GM19452 (cell line): Measurements from ENCODE around the gene NPSR1.
"Not testable (repeated sequence)": the region's sequence is repeated elsewhere in the genome, so short reads cannot be mapped to it uniquely, and the experiment has no call there.

Experiments used
- ATAC-seq: cut with Tn5 transposase; IDR thresholded peaks from one replicate; pipeline ENCODE4 v1.9.1; 2021; ENCODE audit not compliant: unreplicated experiment

The NPSR1 gene

DNA sequence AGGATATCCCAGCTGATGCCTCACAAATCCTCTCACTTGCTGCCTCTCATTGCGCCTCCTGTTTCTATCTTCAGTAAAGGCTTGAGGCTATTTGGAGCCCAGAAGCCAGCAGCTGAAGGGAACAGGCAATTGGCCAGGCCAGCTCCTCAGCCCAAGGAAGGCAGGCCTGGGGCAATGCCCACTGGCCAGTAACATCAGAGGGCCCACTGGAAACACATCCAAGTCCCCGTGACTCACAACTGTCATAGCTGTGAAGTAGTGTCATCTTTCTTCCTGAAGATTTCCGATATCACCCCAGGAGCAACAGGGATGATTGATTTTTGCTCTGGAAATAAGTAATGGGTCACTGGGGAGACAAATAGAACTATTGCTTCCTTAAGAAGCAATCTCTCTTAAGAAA, 209.3 kb downstream of the NPSR1 start:
- ATAC-seq = not testable (repeated sequence)

DNA sequence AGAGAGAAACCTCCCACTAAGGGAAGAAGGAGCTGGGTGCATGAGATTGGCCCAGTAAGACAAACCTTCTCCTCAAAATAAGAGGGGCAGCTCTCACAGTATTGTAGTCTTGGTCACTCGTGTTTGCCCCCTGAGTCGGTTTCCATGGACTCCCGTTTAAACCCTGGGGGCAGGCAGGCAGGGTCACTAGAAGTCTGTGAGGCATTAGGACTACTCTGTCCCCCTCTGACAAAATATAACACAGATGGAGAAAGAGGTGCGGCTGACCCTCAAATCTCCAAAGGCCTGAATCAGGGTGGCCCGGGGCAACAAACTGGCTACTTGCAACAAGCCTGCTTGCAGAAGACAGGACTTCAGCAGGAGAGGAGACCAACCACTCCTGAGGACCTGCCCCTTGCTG, 210.6 kb downstream of the NPSR1 start:
- not testable (repeated sequence) for ATAC-seq

DNA sequence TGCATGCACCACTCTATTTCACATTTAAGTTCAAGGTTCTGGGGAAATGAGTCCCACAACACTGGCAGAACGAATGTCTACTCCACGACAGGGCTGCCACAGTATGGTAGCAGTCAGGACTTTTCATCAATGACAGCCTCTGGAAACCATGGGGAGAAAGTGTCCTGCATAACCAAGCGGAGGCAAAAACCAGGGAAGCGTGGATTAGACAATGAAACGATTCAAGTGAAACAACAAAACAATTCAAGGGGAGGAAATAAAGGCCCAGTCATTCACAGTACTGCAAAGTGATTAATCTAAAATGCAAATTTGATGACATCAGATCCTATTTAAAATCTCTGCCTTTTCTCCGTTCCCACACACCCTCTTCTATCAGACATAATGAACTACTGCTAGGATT, 211.0 kb downstream of the NPSR1 start:
- ATAC-seq = no peak

DNA sequence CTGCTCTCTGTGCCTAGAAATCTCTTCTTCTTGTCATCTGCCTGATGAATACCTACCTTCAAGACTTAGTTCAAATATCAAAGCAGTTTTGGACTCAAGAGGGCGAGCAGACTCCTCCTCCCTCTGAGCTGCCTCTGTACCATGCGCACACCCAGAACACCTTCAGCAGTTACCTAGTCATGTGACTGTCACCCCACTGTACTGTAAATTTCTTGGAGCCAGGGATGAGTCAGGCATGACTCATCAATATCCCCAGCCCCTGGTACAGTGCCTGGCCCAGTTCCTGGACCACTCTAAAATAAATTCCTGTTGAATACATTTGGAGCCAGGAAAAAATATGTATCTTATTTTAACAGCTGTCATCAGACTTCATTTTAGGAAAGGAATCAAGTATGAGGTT, 212.0 kb downstream of the NPSR1 start:
- ATAC-seq = not testable (repeated sequence)

DNA sequence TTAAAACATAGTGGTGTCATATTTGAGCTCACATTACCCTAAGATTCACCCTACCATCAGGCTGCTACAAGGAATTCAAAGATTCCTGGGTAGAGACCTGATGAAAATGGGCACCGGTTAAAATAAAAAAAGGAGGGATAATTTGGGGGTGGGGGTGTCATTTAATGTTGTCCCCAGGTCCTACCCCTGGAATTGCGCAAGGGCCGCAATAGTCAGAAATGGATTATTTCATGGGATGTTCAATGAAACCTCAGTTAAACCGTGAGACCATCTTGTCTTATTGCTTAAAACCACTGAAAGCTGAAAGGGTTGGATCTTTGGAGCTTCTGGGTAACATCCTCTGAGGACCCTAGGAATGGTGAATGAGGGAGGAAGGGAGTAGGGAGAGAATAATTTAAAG, 216.3 kb downstream of the NPSR1 start:
- not testable (repeated sequence) for ATAC-seq

DNA sequence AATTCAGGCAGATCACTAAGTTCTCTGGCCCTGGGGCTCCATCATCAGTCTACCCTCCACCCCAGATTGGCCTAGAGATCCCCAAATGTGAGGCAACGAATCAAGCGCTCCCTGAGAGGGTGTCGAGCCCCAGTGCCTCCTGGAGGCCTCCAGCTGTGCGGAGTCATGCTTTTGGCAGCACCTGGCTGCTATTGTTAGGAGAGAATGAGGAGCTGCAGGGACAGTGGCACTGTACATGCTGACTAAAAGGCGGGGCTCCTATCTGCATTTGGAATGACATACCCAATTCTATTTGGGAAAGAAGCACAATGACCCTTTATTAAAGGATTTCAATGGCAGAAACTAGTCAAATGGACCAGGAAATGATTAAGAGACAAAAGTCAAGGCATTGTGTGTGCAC, 217.5 kb downstream of the NPSR1 start:
- ATAC-seq = no peak

DNA sequence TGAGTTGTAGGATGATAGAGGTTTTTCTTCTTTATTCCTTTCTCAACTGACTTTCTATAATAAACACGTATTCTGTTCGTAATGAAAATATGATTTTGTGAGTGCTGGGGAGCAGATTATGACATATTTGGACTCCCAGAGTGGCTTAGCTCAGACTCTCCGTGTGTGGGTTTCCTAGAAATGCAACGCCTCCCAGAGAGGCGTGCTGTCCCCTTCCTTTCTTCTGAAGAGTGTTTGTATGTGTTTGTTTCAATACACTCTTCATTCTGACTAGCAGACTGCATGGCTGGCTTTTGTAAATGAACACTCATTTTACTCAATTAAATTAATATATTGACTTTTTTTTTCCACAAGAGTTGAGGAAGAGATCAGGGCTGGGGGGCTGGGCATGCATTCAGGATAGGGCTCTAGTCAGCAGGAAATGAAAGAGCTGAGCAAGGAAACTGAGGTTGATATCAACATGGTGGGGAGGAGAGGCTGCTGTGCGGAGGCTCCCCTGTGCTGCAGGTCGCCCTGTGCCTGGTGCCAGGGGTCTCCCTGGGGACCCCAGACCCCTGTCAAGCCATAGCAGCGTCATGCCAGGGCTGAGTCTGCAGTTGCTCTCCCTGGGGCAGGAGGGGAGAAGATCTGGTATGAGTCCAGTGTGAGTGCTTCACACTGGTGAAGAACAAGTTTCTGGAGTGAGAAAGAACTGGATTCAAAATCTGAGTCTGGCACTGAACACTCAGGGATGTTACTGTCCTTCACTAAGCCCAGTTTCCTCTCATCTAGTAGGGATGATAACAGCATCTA, 221.1 kb downstream of the NPSR1 start:
- ATAC-seq = not testable (repeated sequence)

DNA sequence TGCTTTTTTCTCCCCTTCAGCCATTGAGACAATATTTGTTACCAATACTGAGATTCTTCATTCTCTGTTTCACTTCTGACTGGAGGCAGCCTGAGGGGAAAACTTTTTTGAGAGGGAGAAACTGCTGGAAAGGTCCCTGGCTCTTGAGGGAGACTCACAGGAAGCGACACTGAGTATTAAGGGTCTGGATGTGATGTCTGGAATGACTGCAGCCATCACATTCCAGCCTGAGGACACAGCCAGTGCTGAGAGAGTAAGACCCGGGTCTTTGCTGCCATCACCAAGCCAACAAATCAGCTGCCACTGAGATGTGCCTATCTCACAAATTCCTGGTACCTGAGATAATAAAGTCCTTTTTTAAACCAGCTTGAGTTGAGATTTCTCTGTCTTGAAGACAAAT, 221.9 kb downstream of the NPSR1 start:
- no peak for ATAC-seq

DNA sequence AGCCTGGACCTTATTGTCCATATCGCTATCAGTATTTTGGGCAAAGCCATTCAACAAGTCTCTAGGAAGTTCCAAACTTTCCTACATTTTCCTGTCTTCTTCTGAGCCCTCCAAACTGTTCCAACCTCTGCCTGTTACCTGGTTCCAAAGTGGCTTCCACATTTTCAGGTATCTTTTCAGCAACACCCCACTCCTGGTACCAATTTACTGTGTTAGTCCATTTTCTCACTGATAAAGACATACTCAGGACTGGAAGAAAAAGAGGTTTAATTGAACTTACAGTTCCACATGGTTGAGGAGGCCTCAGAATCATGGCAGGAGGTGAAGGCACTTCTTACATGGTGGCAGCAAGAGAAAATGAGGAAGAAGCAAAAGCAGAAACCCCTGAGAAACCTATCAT, 225.8 kb downstream of the NPSR1 start:
- ATAC-seq = not testable (repeated sequence)

DNA sequence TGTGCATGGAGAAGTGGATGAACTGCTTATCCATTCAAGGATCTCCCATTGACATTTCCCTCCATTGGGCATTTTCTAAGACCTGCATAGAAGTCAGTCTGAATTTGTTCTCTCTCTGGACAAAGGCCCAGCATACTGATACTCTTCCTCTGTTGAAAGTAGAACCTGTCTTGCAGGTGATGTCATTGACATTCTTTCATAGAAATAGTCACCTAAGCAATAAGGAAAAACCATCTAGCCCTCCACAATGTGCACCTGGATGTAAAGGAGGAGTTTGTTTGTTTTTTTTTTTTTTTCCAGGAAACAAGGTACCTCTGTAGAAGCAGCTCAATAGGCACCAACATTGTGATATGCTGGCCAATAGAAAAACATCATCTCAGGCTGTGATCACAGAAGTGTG, 228.8 kb downstream of the NPSR1 start:
- no peak for ATAC-seq

DNA sequence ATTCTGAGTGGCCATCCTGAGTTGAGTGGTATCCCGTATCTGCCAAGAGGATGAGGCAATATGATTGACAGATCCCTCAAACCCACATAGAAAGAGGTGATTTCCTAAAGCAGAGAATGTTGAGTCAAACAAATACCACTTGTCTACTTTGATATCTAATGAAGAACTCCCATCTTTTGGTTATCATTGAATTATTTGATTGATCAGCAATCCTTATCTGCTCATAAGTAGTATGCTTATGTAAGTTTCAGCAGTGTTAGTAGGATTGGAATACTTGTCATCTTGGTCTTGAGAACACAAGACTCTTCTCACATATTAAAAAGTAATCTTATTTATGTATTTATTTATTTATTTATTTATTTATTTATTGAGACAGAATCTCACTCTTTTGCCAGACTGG, 231.9 kb downstream of the NPSR1 start:
- ATAC-seq = no peak

DNA sequence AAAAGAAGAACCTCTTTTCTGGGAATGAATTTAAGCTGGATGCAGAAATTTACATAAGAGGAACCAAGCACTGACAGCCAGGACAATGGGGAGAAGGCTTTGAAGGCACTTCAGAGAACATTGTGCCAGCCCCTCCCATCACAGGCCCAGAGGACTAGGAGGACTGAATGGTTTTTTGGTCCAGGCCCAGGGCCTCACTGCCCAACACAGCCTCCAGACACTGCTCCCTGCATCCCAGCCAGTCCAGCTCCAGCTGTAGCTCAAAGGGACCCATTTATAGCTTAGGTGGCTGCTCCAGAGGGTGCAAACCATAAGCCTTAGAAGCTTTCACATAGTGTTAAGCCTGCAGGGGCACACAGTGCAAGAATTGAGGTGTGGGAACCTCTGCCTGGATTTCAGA, 237.2 kb downstream of the NPSR1 start:
- no peak for ATAC-seq
